Heart left ventricle (tissue), 16 donors: ENCODE data around the gene URAD. TPM values are rescaled to one million over a fixed set of nuclear protein-coding genes. Genes with fewer than 3 reads are reported as not detected.
A peak's percentile ranks its signal among the peaks of the same experiment; 100 is the strongest.

Experiments used
- ATAC-seq, 4 donors: fragments of 200-7000 bp; cut with Tn5 transposase; one replicate each; pipeline ENCODE4 v1.9.1; 2020 to 2022; ENCODE audit warnings: moderate library complexity in 4 of 4, mild to moderate bottlenecking in 3 of 4, moderate number of reproducible peaks in 1 of 4
- DNase-seq, 5 donors: peaks; one replicate each; pipeline ENCODE4 v3.0.0-alpha.2; 2020
- H3K27ac ChIP-seq, 12 donors: fragments of 200-600 bp; sonication (generic) in 4 of 12; one replicate each; pipeline versions ENCODE4 v1.5.0 to v1.8.0; 2016 to 2022; ENCODE audit warnings: mild to moderate bottlenecking in 2 of 12
- H3K27me3 ChIP-seq, 9 donors: fragments of 200-600 bp; sonication (generic) in 2 of 9; one replicate each; pipeline versions ENCODE4 v1.5.1 to v1.8.0; 2016 to 2022; ENCODE audit warnings: mild to moderate bottlenecking in 3 of 9
- H3K36me3 ChIP-seq, 9 donors: fragments of 200-600 bp; sonication (generic) in 2 of 9; one replicate each; pipeline versions ENCODE4 v1.5.0 to v1.8.0; 2018 to 2022; ENCODE audit warnings: mild to moderate bottlenecking in 2 of 9
- H3K4me1 ChIP-seq, 12 donors: fragments of 200-600 bp; sonication (generic) in 4 of 12; one replicate each; pipeline versions ENCODE4 v1.5.0 to v1.8.0; 2016 to 2022; ENCODE audit warnings: mild to moderate bottlenecking in 3 of 12
- H3K4me3 ChIP-seq, 12 donors: fragments of 200-600 bp; sonication (generic) in 4 of 12; one replicate each; pipeline versions ENCODE4 v1.5.0 to v1.8.0; 2017 to 2022; ENCODE audit warnings: mild to moderate bottlenecking in 9 of 12, moderate library complexity in 4 of 12
- H3K9me3 ChIP-seq, 12 donors: fragments of 200-600 bp; sonication (generic) in 4 of 12; one replicate each; pipeline versions ENCODE4 v1.5.0 to v1.8.0; 2016 to 2022; ENCODE audit warnings: mild to moderate bottlenecking in 1 of 12
- POLR2A ChIP-seq, 2 donors: fragments of 450-650 bp; IDR thresholded peaks; one replicate each; pipeline ENCODE4 v1.6.1; 2017; ENCODE audit warnings: antibody characterized with exemption in 2 of 2, mild to moderate bottlenecking in 2 of 2, moderate library complexity in 2 of 2
- WGBS, 4 donors: extraction: QIAGEN DNeasy Blood & Tissue Kit in 2 of 4; methylation state at CpG; one replicate each; pipeline versions ENCODE4 v1.1.5 to v1.1.7; 2013 to 2018; 5-methylcytosine and 5-hydroxymethylcytosine counted together
- intact Hi-C, 10 donors: fragments of 100-400 bp; cut with DNase I; formaldehyde crosslinking; loops; one replicate each; pipeline versions ENCODE4 v1.11.1 to v1.14.2; 2022
- polyA plus RNA-seq, 2 donors: library from polyadenylated mRNA; stranded (reverse); fragments of 200-250 nt; gene quantifications; one replicate each; pipeline ENCODE4 v1.2.3, GENCODE V29; 2013
- total RNA-seq, 9 donors: library from RNA; depleted of rRNA in 2 of 9; stranded (reverse); fragments of >200 nt in 2 of 9; fragmentation: NEBNext Ultra II Directional in 3 of 9; extraction: Animal tissue kit (Norgen Biotek cat#: 25700) in 3 of 9; gene quantifications; one replicate each; pipeline versions ENCODE4 v1.1.0 to v1.2.4, GENCODE V29; 2016 to 2023
- TF ChIP-seq, protein P1 (sequence below), 12 donors: fragments of 200-600 bp; sonication (generic) in 4 of 12; IDR thresholded peaks; one replicate each; pipeline versions ENCODE4 v1.5.0 to v1.8.0; 2018 to 2022; ENCODE audit warnings: antibody characterized with exemption in 12 of 12, mild to moderate bottlenecking in 5 of 12
- donor health status: ischemic (EF 13 %, LVEDD 7.1; RV severe dilation, severe dysfunction).
- donor health status: healthy with polysubstance abuse.
- donor health status: DM: no; HTN: yes; CAD: no.
- donor health status: DM: no; HTN: no; CAD: no.
- donor health status: ischemic (EF 25% LVEDD 6.9; RV normal size, moderate dysfunction).
- donor health status: ischemic (EF 25% LVEDD 5.7; RV mildly dilated, moderate dysfunction).
- donor health status: healthy.
- donor health status: DM: yes; HTN: yes; CAD: no.
- donor health status: ischemic (EF 35%, LVEDD 5.7; RV mildly dilated, moderate dysfunction).
- donor health status: nonischemic (EF 11% LVEDD 7.7; RV severe dilation, severe dysfunction).
- donor health status: DM: yes; HTN: yes; CAD: no.
- donor health status: PGD.
- donor health status: ischemic (EF 29% LVEDD 5.4; RV normal size, mild dysfunction).
- donor health status: nonischemic (EF 23%, LVEDD 6.1; RV moderate dilation, normal function).

URAD gene
- total and polyA plus RNA-seq, 11 donors, result not detected

- Histone ChIP-seq H3K27me3 (peaks cover 0 to 13% (median 0%) of the 10 kb centered on the region in 9 donors), H3K4me3 (no peak overlapping the region), H3K27ac (peak overlapping the region in 1 of 12 donors; percentile 66), H3K36me3 (no peaks in the 10 kb centered on the region), H3K4me1 (peaks cover 0 to 13% (median 0%) of the 10 kb centered on the region in 12 donors), H3K9me3 (no peaks in the 10 kb centered on the region)
- ATAC-seq (no peak), DNase-seq (no peak)
- 78 to 87% (median 85%) methylated on average over 5 of the region's 5 CpGs for WGBS, 4 donors
- intact Hi-C loops, result no loop called here
- TF ChIP-seq, protein P1, sequence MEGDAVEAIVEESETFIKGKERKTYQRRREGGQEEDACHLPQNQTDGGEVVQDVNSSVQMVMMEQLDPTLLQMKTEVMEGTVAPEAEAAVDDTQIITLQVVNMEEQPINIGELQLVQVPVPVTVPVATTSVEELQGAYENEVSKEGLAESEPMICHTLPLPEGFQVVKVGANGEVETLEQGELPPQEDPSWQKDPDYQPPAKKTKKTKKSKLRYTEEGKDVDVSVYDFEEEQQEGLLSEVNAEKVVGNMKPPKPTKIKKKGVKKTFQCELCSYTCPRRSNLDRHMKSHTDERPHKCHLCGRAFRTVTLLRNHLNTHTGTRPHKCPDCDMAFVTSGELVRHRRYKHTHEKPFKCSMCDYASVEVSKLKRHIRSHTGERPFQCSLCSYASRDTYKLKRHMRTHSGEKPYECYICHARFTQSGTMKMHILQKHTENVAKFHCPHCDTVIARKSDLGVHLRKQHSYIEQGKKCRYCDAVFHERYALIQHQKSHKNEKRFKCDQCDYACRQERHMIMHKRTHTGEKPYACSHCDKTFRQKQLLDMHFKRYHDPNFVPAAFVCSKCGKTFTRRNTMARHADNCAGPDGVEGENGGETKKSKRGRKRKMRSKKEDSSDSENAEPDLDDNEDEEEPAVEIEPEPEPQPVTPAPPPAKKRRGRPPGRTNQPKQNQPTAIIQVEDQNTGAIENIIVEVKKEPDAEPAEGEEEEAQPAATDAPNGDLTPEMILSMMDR (IDR thresholded peaks at IDR 0.05), result no peak
- TF ChIP-seq POLR2A (IDR thresholded peaks at IDR 0.05), result no peak
Observed at GRCh38 chr13:28031896-28032288, 43.4 kb upstream of the URAD start.

GRCh38 chr13:28031220-28031895 lies 42.9 kb upstream of the URAD start:
- ATAC-seq (peak in 3 of 4 donors; percentile 26 to 66 (median 62)), DNase-seq (peak; percentile 20 to 73 (median 36))
- intact Hi-C loops, result no loop called here

GRCh38 chr13:28027607-28028364 lies 39.3 kb upstream of the URAD start:
- intact Hi-C loops, result no loop called here

More at GRCh38 chr13:28031220-28031895, 42.9 kb upstream of the URAD start:
- WGBS, 4 donors, result 86 to 90% (median 87%) methylated on average over 10 of the region's 10 CpGs
- Histone ChIP-seq H3K36me3 (no peaks in the 10 kb centered on the region), H3K9me3 (no peaks in the 10 kb centered on the region), H3K27me3 (peaks cover 0 to 13% (median 0%) of the 10 kb centered on the region in 9 donors), H3K4me3 (no peak overlapping the region), H3K27ac (peak overlapping the region in 1 of 12 donors; percentile 66), H3K4me1 (peaks cover 0 to 13% (median 0%) of the 10 kb centered on the region in 12 donors)
- TF ChIP-seq, protein P1 (IDR thresholded peaks at IDR 0.05), result no peak
- no peak for TF ChIP-seq POLR2A (IDR thresholded peaks at IDR 0.05)

More at GRCh38 chr13:28027607-28028364, 39.3 kb upstream of the URAD start:
- peaks cover 0 to 11% (median 0%) of the 10 kb centered on the region in 12 donors for H3K4me1 ChIP-seq
- no peak overlapping the region for H3K4me3 ChIP-seq
- H3K27me3 ChIP-seq, result peaks cover 0 to 3% (median 0%) of the 10 kb centered on the region in 9 donors
- H3K36me3 ChIP-seq, result no peaks in the 10 kb centered on the region
- WGBS, 4 donors, result 73 to 81% (median 79%) methylated on average over 8 of the region's 8 CpGs
- H3K9me3 ChIP-seq, result no peaks in the 10 kb centered on the region
- ATAC-seq (no peak), DNase-seq (no peak)
- no peak overlapping the region for H3K27ac ChIP-seq
- TF ChIP-seq, protein P1 (IDR thresholded peaks at IDR 0.05), result no peak
- no peak for TF ChIP-seq POLR2A (IDR thresholded peaks at IDR 0.05)
